ENCODE measurements around the gene ACAP3. TPM values are rescaled to one million over a fixed set of nuclear protein-coding genes. Genes with fewer than 3 reads are reported as not detected.

ACAP3 gene
- polyA plus RNA-seq, 3 donors from 2014 or later = 1.4 to 7.0 (median 4.6) TPM

DNA sequence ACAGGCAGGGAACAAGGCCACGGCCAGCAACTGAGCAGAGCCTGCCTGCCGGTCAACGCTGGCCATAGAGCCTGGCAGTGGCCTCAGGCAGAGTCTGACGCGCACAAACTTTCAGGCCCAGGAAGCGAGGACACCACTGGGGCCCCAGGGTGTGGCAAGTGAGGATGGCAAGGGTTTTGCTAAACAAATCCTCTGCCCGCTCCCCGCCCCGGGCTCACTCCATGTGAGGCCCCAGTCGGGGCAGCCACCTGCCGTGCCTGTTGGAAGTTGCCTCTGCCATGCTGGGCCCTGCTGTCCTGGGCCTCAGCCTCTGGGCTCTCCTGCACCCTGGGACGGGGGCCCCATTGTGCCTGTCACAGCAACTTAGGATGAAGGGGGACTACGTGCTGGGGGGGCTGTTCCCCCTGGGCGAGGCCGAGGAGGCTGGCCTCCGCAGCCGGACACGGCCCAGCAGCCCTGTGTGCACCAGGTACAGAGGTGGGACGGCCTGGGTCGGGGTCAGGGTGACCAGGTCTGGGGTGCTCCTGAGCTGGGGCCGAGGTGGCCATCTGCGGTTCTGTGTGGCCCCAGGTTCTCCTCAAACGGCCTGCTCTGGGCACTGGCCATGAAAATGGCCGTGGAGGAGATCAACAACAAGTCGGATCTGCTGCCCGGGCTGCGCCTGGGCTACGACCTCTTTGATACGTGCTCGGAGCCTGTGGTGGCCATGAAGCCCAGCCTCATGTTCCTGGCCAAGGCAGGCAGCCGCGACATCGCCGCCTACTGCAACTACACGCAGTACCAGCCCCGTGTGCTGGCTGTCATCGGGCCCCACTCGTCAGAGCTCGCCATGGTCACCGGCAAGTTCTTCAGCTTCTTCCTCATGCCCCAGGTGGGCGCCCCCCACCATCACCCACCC lies 23.6 kb upstream of the ACAP3 start, which contains the start of gene TAS1R3:
Gene TAS1R3 (plus strand): TSS at position 213 of the 898 bp plus-strand sequence. CDS start 66 bp downstream, at position 279.
- Mint-ChIP-seq H3K4me1 (peaks cover 0 to under 1% of the 10 kb centered on the region in 2 donors), H3K4me3 (no peak within 1 kb of the TSS), H3K9me3 (no peaks in the 10 kb centered on the region), H3K36me3 (no peaks in the 10 kb centered on the region), H3K27ac (no peak within 1 kb of the TSS), H3K27me3 (ENCODE audit: low read depth in 3 of 3) (peaks cover 0 to 3% (median 2%) of the 10 kb centered on the region in 3 donors)
- no peak for DNase-seq

DNA sequence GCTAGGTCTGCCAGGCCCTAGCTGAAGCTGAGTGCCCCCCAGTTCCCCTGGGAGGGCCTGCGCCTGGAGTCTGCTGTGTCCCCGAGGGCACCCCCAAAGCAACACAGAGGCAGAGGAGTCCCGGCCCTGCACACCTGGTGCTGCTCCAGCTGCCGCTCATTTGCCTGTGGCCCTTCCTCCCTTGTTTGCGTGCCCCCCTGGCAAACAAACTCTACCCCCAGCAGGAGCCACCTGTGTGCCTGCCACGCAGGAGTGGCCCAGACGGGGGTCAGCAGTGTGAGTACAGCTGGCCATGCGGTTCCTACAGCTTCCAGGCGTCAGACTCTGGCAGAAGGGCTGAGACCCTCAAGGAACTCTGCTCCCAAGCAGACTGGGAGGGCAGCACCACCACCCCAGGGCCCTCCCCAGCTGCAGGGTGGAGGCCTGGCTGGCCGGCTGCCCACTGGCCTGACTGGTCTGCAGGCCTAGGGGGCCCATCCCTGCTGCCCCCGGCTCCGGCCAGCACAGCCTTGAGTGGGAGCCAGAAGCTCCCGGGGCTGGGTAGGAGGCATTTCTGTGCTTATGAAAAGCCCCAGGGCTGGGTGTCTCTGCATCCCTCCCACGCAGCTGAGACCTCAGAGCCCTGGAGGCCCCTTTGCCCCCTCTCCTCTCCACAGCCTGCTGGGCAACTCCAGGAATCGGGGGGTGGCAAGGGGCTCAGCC lies 22.8 kb upstream of the ACAP3 start:
- H3K4me3 Mint-ChIP-seq = no peak overlapping the region
- peaks cover 0 to 6% of the 10 kb centered on the region in 2 donors for H3K4me1 Mint-ChIP-seq
- no peaks in the 10 kb centered on the region for H3K9me3 Mint-ChIP-seq
- DNase-seq = no peak
- no peaks in the 10 kb centered on the region for H3K36me3 Mint-ChIP-seq
- H3K27me3 Mint-ChIP-seq (ENCODE audit: low read depth in 3 of 3) = peaks cover 0 to 3% (median 2%) of the 10 kb centered on the region in 3 donors
- no peak overlapping the region for H3K27ac Mint-ChIP-seq

DNA sequence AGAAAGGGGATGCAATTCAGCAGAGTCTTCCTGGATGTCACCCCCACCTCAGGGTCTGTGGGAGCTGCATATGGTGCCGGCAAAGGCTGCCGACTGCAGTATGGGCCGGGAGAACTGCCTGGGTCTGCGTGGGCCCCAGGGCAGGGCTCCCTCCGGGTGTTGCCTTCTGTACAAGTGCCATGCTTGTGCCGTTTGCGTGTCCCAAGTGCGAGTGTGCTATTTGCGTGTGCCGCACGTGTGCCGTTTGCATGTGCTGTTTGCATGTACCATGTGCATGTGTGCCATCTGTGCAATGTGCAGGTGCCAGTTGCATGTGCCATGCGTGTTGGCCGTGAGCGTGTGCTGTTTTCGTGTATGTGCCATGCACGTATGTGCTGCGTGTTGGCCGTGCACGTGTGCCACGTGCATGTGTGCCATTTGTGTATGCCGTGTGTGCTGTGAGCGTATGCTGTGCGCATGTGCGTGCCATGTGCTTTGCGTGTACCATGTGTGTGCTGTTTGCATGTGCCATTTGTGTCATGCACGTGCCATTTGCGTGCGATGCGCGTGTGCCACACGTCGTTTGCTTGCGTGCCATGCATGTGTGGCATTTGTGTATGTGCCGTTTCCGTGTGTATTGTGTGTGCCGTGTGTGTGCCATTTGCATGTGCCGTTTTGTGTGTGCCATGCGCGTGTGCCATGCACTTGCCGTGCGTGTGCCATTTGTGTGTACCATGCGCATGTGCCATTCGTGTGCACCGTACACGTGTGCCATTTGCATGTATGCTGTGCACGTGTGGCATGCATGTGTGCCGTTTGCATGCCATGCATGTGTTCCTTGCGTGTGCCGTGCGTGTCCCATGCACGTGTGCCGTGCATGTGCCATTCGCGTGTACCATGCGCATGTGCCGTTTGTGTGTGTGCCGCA lies 21.8 kb upstream of the ACAP3 start:
- H3K27me3 Mint-ChIP-seq (ENCODE audit: low read depth in 3 of 3) = peaks cover 0 to 3% (median 2%) of the 10 kb centered on the region in 3 donors
- no peaks in the 10 kb centered on the region for H3K36me3 Mint-ChIP-seq
- peaks cover 0 to 10% of the 10 kb centered on the region in 2 donors for H3K4me1 Mint-ChIP-seq
- H3K9me3 Mint-ChIP-seq = no peaks in the 10 kb centered on the region
- peak overlapping the region in 2 of 6 donors; percentile 35 to 64 for H3K27ac Mint-ChIP-seq
- no peak overlapping the region for H3K4me3 Mint-ChIP-seq
- no peak for DNase-seq

DNA sequence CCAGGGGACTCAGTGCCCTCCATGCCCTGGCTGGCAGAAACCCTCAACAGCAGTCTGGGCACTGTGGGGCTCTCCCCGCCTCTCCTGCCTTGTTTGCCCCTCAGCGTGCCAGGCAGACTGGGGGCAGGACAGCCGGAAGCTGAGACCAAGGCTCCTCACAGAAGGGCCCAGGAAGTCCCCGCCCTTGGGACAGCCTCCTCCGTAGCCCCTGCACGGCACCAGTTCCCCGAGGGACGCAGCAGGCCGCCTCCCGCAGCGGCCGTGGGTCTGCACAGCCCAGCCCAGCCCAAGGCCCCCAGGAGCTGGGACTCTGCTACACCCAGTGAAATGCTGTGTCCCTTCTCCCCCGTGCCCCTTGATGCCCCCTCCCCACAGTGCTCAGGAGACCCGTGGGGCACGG lies 20.5 kb upstream of the ACAP3 start:
- DNase-seq = no peak
- H3K4me3 Mint-ChIP-seq = no peak overlapping the region
- no peak overlapping the region for H3K27ac Mint-ChIP-seq
- H3K36me3 Mint-ChIP-seq = no peaks in the 10 kb centered on the region
- peaks cover 6 to 14% of the 10 kb centered on the region in 2 donors for H3K4me1 Mint-ChIP-seq
- peaks cover 1 to 5% (median 2%) of the 10 kb centered on the region in 3 donors for H3K27me3 Mint-ChIP-seq (ENCODE audit: low read depth in 3 of 3)
- no peaks in the 10 kb centered on the region for H3K9me3 Mint-ChIP-seq

DNA sequence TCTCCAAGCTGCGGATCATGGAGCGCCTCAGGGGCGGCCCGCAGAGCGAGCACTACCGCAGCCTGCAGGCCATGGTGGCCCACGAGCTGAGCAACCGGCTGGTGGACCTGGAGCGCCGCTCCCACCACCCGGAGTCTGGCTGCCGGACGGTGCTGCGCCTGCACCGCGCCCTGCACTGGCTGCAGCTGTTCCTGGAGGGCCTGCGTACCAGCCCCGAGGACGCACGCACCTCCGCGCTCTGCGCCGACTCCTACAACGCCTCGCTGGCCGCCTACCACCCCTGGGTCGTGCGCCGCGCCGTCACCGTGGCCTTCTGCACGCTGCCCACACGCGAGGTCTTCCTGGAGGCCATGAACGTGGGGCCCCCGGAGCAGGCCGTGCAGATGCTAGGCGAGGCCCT lies 19.6 kb upstream of the ACAP3 start:
- no peak for DNase-seq
- peaks cover 16 to 19% of the 10 kb centered on the region in 2 donors for H3K4me1 Mint-ChIP-seq
- H3K27ac Mint-ChIP-seq = no peak overlapping the region
- H3K4me3 Mint-ChIP-seq = peak overlapping the region in 1 of 5 donors; percentile 39
- H3K27me3 Mint-ChIP-seq (ENCODE audit: low read depth in 3 of 3) = peaks cover 1 to 5% (median 4%) of the 10 kb centered on the region in 3 donors
- no peaks in the 10 kb centered on the region for H3K9me3 Mint-ChIP-seq
- no peaks in the 10 kb centered on the region for H3K36me3 Mint-ChIP-seq

DNA sequence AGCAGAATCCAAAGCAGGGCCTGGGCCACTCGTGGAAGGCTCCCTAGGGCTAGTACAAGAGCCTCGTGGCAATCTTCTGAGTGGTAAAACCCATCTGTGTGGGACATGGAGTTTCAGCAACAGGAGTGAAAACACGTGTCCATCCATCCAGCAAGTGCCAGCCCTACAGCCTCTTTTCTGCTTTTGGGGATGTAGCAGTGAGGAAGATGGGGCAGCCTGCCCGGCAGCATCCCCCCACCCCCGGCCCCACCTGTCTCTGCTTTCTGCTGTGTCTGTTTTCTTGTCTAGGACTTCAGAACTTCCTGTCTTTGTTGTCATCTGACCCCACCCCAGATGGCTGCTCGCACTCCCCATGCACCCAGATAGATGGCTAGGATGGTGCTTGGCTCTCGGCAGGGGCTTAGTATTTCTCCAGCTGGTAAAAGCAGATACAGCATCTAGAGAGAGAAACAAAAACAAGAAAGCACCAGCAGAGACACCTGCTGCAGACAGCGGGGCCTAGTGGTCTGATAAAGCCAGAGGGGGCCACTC lies 18.4 kb upstream of the ACAP3 start:
- peak overlapping the region; percentile 20 to 59 (median 47) for H3K4me3 Mint-ChIP-seq
- DNase-seq = no peak
- no peaks in the 10 kb centered on the region for H3K9me3 Mint-ChIP-seq
- H3K27ac Mint-ChIP-seq = no peak overlapping the region
- H3K36me3 Mint-ChIP-seq = no peaks in the 10 kb centered on the region
- peaks cover 1 to 5% (median 4%) of the 10 kb centered on the region in 3 donors for H3K27me3 Mint-ChIP-seq (ENCODE audit: low read depth in 3 of 3)
- H3K4me1 Mint-ChIP-seq = peaks cover 20 to 26% of the 10 kb centered on the region in 2 donors

DNA sequence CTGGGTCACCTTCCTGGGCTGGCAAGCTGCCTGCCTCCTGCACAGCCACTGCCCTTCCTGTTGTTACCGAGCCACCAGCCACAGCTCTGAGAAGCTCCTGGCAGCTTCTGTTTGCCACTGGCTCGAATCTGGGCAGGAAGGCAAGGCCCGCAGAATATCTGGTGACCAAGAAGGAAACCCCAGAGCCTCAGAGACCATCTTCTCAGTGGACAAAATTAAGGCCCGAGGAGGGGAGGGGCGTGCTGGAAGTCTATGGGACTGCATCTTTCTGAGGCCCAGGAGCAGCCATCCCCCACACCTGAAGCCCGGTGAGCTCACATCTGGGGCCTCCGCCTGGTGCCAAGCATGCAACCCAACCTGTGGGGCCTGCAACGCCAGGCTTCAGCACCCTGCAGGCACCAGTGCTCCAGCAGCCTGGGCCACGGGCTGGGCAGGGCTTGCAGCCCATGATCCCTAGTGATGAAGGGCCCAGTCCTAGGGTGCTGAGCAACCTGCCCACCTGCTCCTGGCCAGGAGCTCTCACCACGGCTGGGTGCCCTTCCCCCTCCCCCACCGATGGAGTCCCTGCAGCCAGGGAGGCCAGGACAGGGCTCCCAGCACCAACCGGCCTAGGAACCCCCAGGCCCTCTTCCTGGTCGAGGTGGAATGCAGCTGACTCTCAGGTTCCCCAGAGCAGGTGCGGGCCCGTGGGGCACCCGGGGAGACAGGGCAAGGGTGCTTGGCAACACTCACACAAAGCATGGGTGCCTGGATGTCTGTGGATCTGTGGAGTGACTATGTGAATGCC lies 17.8 kb upstream of the ACAP3 start:
- peak overlapping the region; percentile 58 to 75 (median 72) for H3K4me3 Mint-ChIP-seq
- no peak for DNase-seq
- peak overlapping the region in 3 of 6 donors; percentile 55 to 65 (median 61) for H3K27ac Mint-ChIP-seq
- H3K36me3 Mint-ChIP-seq = no peaks in the 10 kb centered on the region
- H3K9me3 Mint-ChIP-seq = no peaks in the 10 kb centered on the region
- peaks cover 1 to 5% (median 4%) of the 10 kb centered on the region in 3 donors for H3K27me3 Mint-ChIP-seq (ENCODE audit: low read depth in 3 of 3)
- peaks cover 20 to 26% of the 10 kb centered on the region in 2 donors for H3K4me1 Mint-ChIP-seq

DNA sequence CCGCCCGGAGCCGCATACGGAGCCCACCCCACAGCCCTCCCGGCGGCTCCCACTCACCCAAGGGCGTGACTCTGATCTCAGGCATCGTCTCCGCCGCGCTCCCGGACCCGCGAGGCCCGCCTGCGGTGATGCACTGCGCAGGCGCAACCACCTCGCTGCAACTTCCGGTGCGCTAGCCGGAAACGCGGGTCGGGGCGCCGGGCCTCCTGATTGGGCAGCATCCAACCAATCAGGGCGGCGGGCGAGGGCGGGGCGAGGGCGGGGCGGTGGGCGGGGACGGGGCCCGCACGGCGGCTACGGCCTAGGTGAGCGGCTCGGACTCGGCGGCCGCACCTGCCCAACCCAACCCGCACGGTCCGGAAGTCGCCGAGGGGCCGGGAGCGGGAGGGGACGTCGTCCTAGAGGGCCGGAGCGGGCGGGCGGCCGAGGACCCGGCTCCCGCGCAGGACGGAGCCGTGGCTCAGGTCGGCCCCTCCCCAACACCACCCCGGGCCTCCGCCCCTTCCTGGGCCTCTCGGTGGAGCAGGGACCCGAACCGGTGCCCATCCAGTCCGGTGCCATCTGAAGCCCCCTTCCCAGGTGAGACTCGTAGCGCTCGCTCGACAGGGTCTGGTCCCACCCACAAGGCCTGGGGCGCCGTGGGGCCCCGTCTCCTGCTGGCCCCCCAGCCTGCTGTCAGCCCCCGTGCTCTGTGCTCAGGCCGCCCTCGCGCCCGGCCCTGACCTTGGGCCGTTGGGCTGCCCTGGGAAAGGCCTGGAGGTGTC lies 17.0 kb upstream of the ACAP3 start, which contains the start of the genes CPTP and INTS11:
Gene CPTP (plus strand): TSS at position 279 of the 764 bp plus-strand sequence. CDS start 2,109 bp downstream, outside the sequence.
Gene INTS11 (minus strand): TSS at position 137 of the 764 bp plus-strand sequence. CDS start 52 bp downstream, at position 85.
- Mint-ChIP-seq H3K27ac (peak within 1 kb of the TSS; percentile 76 to 94 (median 88)), H3K36me3 (no peaks in the 10 kb centered on the region), H3K4me1 (peaks cover 22 to 29% of the 10 kb centered on the region in 2 donors), H3K4me3 (peak within 1 kb of the TSS; percentile 85 to 97 (median 92)), H3K9me3 (no peaks in the 10 kb centered on the region), H3K27me3 (ENCODE audit: low read depth in 3 of 3) (peaks cover 1 to 4% (median 3%) of the 10 kb centered on the region in 3 donors)
- peak; percentile 95 to 96 (median 96) for DNase-seq

DNA sequence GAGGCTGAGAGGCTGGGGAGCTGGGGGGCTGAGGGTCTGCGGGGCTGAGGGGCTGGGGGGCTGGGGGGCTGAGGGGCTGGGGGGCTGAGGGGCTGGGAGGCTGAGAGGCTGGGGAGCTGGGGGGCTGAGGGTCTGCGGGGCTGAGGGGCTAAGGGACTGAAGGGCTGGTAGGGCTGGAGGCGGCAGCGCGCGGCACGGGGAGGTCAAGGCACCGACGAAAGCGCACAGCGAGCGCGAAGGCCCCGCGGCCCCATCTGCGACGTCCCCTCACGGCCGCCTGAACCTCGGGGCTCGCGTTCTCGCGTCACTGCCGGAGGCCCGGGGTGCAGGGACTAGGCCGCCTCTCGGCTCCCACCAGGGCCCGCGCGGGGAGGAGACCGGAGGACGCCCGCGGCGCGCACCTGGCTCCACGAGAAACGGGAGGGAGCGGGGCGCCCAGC lies 16.4 kb upstream of the ACAP3 start:
- Mint-ChIP-seq H3K9me3 (no peaks in the 10 kb centered on the region), H3K27ac (peak overlapping the region in 2 of 6 donors; percentile 78 to 87), H3K4me3 (peak overlapping the region; percentile 13 to 87 (median 78)), H3K4me1 (peaks cover 27 to 31% of the 10 kb centered on the region in 2 donors), H3K36me3 (no peaks in the 10 kb centered on the region), H3K27me3 (ENCODE audit: low read depth in 3 of 3) (peaks cover 1 to 4% (median 2%) of the 10 kb centered on the region in 3 donors)
- no peak for DNase-seq

DNA sequence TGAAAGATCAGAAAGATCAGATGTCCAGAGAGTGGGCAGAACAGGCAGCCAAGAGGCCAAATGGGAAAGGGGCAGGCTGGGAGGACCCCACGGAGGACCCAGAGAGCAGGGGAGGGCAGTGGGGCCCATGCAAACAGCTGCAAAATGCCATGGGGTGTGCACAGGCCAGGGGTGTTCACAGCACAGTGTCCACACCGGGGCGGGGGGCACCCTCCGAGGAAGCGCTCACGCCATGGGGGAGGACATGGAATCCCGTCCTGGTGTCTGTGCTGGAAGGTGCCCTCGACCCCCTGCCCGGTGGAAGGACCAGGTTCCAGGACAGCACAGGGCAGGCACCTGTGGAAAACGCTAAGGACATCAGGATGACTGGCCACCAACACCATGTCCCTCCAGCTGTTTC lies 15.2 kb upstream of the ACAP3 start:
- Mint-ChIP-seq H3K27me3 (ENCODE audit: low read depth in 3 of 3) (peaks cover 1 to 4% (median 2%) of the 10 kb centered on the region in 3 donors), H3K36me3 (no peaks in the 10 kb centered on the region), H3K4me1 (peaks cover 27 to 31% of the 10 kb centered on the region in 2 donors), H3K9me3 (no peaks in the 10 kb centered on the region), H3K27ac (peak overlapping the region in 4 of 6 donors; percentile 78 to 92 (median 82)), H3K4me3 (peak overlapping the region; percentile 85 to 97 (median 92))
- DNase-seq = no peak

DNA sequence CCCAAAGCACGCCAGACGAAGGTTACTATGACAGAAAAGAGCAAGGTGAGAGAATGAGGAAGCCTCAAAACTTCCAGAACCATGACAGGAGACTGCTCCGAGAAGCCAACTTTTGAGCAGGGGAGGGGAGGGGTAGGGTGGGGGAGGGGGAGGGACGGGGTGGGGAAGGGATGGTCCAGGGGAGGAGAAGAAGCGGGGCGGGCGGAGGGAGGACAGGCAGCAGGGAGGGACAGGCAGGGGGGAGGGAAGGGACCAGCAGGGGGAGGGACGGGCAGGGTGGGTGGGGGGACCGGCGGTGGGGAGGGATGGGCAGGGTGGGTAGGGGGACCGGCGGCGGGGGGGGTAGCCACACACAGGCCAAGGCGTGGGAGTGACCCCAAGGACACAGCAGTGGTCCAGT lies 14.7 kb upstream of the ACAP3 start:
- peaks cover 1 to 4% (median 2%) of the 10 kb centered on the region in 3 donors for H3K27me3 Mint-ChIP-seq (ENCODE audit: low read depth in 3 of 3)
- H3K27ac Mint-ChIP-seq = peak overlapping the region in 4 of 6 donors; percentile 50 to 78 (median 56)
- H3K36me3 Mint-ChIP-seq = peaks cover 0 to under 1% (median 0%) of the 10 kb centered on the region in 3 donors
- H3K9me3 Mint-ChIP-seq = no peaks in the 10 kb centered on the region
- no peak for DNase-seq
- peak overlapping the region; percentile 42 to 85 (median 72) for H3K4me3 Mint-ChIP-seq
- H3K4me1 Mint-ChIP-seq = peaks cover 27 to 31% of the 10 kb centered on the region in 2 donors

All from immature natural killer cell (primary cell).